ENCODE results near the gene TOGARAM2.

TOGARAM2 gene

GRCh38 chr2:28981016-28981441, at the start of gene TOGARAM2:
TOGARAM2 (plus strand) TSS chr2:28981298; CDS start chr2:28994835, 13,537 bp downstream.
- DNase-seq (ENCODE audit: low read depth) = no peak

GRCh38 chr2:28934769-28935168, 46.3 kb upstream of the TOGARAM2 start:
- no peak for DNase-seq (ENCODE audit: low read depth)

- DNase-seq (ENCODE audit: low read depth) = no peak
These were observed 40.1 kb upstream of the TOGARAM2 start for GRCh38 chr2:28941008-28941407.

- no peak for DNase-seq (ENCODE audit: low read depth)
These were observed 36.4 kb upstream of the TOGARAM2 start for GRCh38 chr2:28944535-28945248.

- DNase-seq (ENCODE audit: low read depth) = no peak
These were observed 32.9 kb upstream of the TOGARAM2 start for GRCh38 chr2:28948160-28948559.

- no peak for DNase-seq (ENCODE audit: low read depth)
These were observed 31.9 kb upstream of the TOGARAM2 start for GRCh38 chr2:28949190-28949589.

- DNase-seq (ENCODE audit: low read depth) = no peak
These were observed 31.3 kb upstream of the TOGARAM2 start for GRCh38 chr2:28949617-28950305.

GRCh38 chr2:28950941-28951630, 30.0 kb upstream of the TOGARAM2 start:
- DNase-seq (ENCODE audit: low read depth) = no peak

- DNase-seq (ENCODE audit: low read depth) = peak; percentile 11
These were observed 28.9 kb upstream of the TOGARAM2 start for GRCh38 chr2:28951910-28952835.

- no peak for DNase-seq (ENCODE audit: low read depth)
These were observed 28.3 kb upstream of the TOGARAM2 start for GRCh38 chr2:28952836-28953211.

- no peak for DNase-seq (ENCODE audit: low read depth)
These were observed 25.6 kb upstream of the TOGARAM2 start for GRCh38 chr2:28955467-28955866.

GRCh38 chr2:28956415-28956826, 24.7 kb upstream of the TOGARAM2 start:
- no peak for DNase-seq (ENCODE audit: low read depth)

GRCh38 chr2:28956890-28957289, 24.2 kb upstream of the TOGARAM2 start:
- no peak for DNase-seq (ENCODE audit: low read depth)

- DNase-seq (ENCODE audit: low read depth) = peak; percentile 37
These were observed 22.4 kb upstream of the TOGARAM2 start for GRCh38 chr2:28958689-28959088.

GRCh38 chr2:28960401-28960800, 20.7 kb upstream of the TOGARAM2 start:
- DNase-seq (ENCODE audit: low read depth) = no peak

- DNase-seq (ENCODE audit: low read depth) = no peak
These were observed 18.6 kb upstream of the TOGARAM2 start for GRCh38 chr2:28962505-28962904.

- no peak for DNase-seq (ENCODE audit: low read depth)
These were observed 10.5 kb upstream of the TOGARAM2 start for GRCh38 chr2:28970464-28971160.

GRCh38 chr2:28972778-28973335, 8.2 kb upstream of the TOGARAM2 start:
- DNase-seq (ENCODE audit: low read depth) = no peak

GRCh38 chr2:28974252-28974651, 6.8 kb upstream of the TOGARAM2 start:
- no peak for DNase-seq (ENCODE audit: low read depth)

- no peak for DNase-seq (ENCODE audit: low read depth)
These were observed 5.4 kb upstream of the TOGARAM2 start for GRCh38 chr2:28975671-28976070.

GRCh38 chr2:28976584-28976983, 4.5 kb upstream of the TOGARAM2 start:
- DNase-seq (ENCODE audit: low read depth) = no peak
